ENCODE measurements around the gene GDF11. TPM values are rescaled to one million over a fixed set of nuclear protein-coding genes. Genes with fewer than 3 reads are reported as not detected.
"Not testable (repeated sequence)": the region's sequence is repeated elsewhere in the genome, so short reads cannot be mapped to it uniquely, and the experiment has no call there.

GDF11 gene
- total RNA-seq, 4 donors from 2014 or later: 0.77 to 17.1 (median 5.0) TPM

GRCh38 chr12:55746174-55746912 is 3.4 kb downstream of the GDF11 start:
- no peak for DNase-seq
- intact Hi-C loops (cut with DNase I; ENCODE audit: low total_unique reads): loop anchor here (10.0 kb wide), 1 partner anchor 68 kb away; the partner anchor contains the start of genes ORMDL2 and SARNP
- no peaks in the 10 kb centered on the region for H3K4me1 ChIP-seq
- H3K4me3 ChIP-seq: no peak overlapping the region
- no peaks in the 10 kb centered on the region for H3K36me3 ChIP-seq
- H3K27ac ChIP-seq: peak overlapping the region; percentile 83 to 91
- TF ChIP-seq, protein P1, sequence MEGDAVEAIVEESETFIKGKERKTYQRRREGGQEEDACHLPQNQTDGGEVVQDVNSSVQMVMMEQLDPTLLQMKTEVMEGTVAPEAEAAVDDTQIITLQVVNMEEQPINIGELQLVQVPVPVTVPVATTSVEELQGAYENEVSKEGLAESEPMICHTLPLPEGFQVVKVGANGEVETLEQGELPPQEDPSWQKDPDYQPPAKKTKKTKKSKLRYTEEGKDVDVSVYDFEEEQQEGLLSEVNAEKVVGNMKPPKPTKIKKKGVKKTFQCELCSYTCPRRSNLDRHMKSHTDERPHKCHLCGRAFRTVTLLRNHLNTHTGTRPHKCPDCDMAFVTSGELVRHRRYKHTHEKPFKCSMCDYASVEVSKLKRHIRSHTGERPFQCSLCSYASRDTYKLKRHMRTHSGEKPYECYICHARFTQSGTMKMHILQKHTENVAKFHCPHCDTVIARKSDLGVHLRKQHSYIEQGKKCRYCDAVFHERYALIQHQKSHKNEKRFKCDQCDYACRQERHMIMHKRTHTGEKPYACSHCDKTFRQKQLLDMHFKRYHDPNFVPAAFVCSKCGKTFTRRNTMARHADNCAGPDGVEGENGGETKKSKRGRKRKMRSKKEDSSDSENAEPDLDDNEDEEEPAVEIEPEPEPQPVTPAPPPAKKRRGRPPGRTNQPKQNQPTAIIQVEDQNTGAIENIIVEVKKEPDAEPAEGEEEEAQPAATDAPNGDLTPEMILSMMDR (IDR thresholded peaks at IDR 0.05): no peak
- no peak for TF ChIP-seq POLR2A (IDR thresholded peaks at IDR 0.05)
- H3K27me3 ChIP-seq: no peaks in the 10 kb centered on the region
- H3K9me3 ChIP-seq: no peaks in the 10 kb centered on the region

DNA sequence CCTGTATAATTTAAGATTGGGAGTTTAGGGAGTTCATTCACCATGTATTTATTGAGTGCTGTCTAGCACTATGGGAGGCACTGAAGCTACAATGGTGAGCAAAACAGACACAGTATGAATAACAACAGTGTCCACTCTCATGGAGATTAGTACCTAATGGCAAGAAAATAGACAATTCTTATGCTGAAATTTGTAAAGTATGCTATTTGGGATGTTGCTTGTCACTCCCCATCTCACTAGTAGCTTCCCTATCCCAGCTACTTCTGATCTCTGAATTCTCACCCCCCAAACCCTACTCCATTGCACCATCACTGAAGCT is 4.0 kb downstream of the GDF11 start:
- Histone ChIP-seq H3K27ac (peak overlapping the region in 1 of 2 donors; percentile 83), H3K4me1 (no peaks in the 10 kb centered on the region), H3K9me3 (no peaks in the 10 kb centered on the region), H3K36me3 (no peaks in the 10 kb centered on the region), H3K4me3 (no peak overlapping the region), H3K27me3 (no peaks in the 10 kb centered on the region)
- intact Hi-C loops (cut with DNase I; ENCODE audit: low total_unique reads): loop anchor here (10.0 kb wide), 1 partner anchor 68 kb away; the partner anchor contains the start of genes ORMDL2 and SARNP
- no peak for DNase-seq
- TF ChIP-seq, protein P1 (IDR thresholded peaks at IDR 0.05): no peak
- TF ChIP-seq POLR2A (IDR thresholded peaks at IDR 0.05): no peak

- H3K36me3 ChIP-seq: no peaks in the 10 kb centered on the region
- intact Hi-C loops (cut with DNase I; ENCODE audit: low total_unique reads): loop anchor here (10.0 kb wide), 1 partner anchor 66 kb away; the partner anchor contains the start of genes ORMDL2 and SARNP
- H3K9me3 ChIP-seq: no peaks in the 10 kb centered on the region
- no peak overlapping the region for H3K27ac ChIP-seq
- no peak for TF ChIP-seq POLR2A (IDR thresholded peaks at IDR 0.05)
- H3K4me1 ChIP-seq: no peaks in the 10 kb centered on the region
- no peak for DNase-seq
- H3K4me3 ChIP-seq: no peak overlapping the region
- no peaks in the 10 kb centered on the region for H3K27me3 ChIP-seq
Measured at GRCh38 chr12:55748230-55748993, 5.5 kb downstream of the GDF11 start.

DNA sequence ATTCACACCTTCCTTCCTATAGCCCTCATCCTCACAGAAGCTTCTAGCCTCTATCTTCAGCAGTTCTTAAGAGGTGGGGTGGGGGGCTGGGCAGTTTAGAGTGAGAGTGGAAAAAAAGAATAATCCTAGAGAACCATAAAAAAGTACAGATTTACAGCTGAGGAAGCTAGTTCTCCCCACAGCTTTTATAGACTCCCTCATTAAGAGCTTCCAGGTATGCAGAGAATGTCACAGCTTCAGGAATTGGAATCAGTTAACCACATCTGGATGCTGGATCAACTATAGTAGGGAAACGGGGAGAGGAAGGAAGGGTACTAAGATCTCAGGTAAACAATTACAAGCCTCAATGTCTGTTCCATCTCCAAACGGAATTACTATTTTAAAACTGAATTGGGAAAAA is 12.3 kb downstream of the GDF11 start:
- DNase-seq: no peak
- Histone ChIP-seq H3K4me1 (no peaks in the 10 kb centered on the region), H3K36me3 (no peaks in the 10 kb centered on the region), H3K27me3 (no peaks in the 10 kb centered on the region), H3K4me3 (no peak overlapping the region), H3K27ac (peak overlapping the region in 1 of 2 donors; percentile 11), H3K9me3 (no peaks in the 10 kb centered on the region)
- no peak for TF ChIP-seq POLR2A (IDR thresholded peaks at IDR 0.05)
- TF ChIP-seq, protein P1 (IDR thresholded peaks at IDR 0.05): no peak
- intact Hi-C loops (cut with DNase I; ENCODE audit: low total_unique reads): no loop called here

GRCh38 chr12:55757701-55758100 is 14.8 kb downstream of the GDF11 start:
- intact Hi-C loops (cut with DNase I; ENCODE audit: low total_unique reads): no loop called here
- Histone ChIP-seq H3K27ac (no peak overlapping the region), H3K4me3 (no peak overlapping the region), H3K27me3 (no peaks in the 10 kb centered on the region), H3K36me3 (no peaks in the 10 kb centered on the region), H3K4me1 (no peaks in the 10 kb centered on the region), H3K9me3 (no peaks in the 10 kb centered on the region)
- no peak for DNase-seq
- TF ChIP-seq, protein P1 (IDR thresholded peaks at IDR 0.05): no peak

DNA sequence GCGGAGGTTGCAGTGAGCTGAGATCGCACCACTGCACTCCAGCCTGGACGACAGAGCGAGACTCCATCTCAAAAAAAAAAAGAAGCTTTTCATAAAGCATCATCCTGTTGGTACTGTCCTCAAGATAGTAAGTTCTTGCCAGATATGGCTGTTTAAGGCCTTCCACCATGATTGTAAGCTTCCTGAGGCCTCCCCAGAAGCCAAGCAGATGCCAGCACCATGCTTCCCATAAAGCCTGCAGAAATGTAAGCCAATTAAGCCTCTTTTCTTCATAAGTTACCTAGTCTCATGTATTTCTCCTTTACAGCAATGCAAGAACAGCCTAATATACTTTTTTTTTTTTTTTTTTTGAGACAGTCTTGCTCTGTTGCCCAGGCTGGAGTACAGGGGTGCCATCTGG is 15.7 kb downstream of the GDF11 start:
- H3K27ac ChIP-seq; H3K4me3 ChIP-seq; H3K36me3 ChIP-seq; H3K4me1 ChIP-seq; H3K27me3 ChIP-seq; DNase-seq; intact Hi-C loops (cut with DNase I; ENCODE audit: low total_unique reads); H3K9me3 ChIP-seq: not testable (repeated sequence)

All from uterus (tissue), 4 donors.